HepG2 (cell line): Measurements from ENCODE around the gene NXT1. TPM values are rescaled to one million over a fixed set of nuclear protein-coding genes. Genes with fewer than 3 reads are reported as not detected.

Experiments used
- IRF1 ChIP-seq: sonication (generic); formaldehyde crosslinking; IDR thresholded peaks from 2 replicates; pipeline ENCODE4 v1.4.0; 2020; ENCODE audit warnings: low read depth, mild to moderate bottlenecking, missing genetic modification reagents
- KDM6A ChIP-seq: IDR thresholded peaks from 2 replicates; pipeline ENCODE4 v1.6.1; 2016; ENCODE audit warnings: low read depth
- PAX8 ChIP-seq: sonication (generic); formaldehyde crosslinking; IDR thresholded peaks from 2 replicates; pipeline ENCODE4 v1.8.0; 2022; ENCODE audit warnings: mild to moderate bottlenecking, missing genetic modification reagents, borderline replicate concordance
- PPARG ChIP-seq: conservative IDR thresholded peaks from 2 replicates; pipeline ENCODE4 v1.6.1; 2016; ENCODE audit warnings: missing biosample characterization, missing genetic modification reagents
- RERE ChIP-seq: IDR thresholded peaks from 2 replicates; pipeline ENCODE4 v1.6.1; 2016; ENCODE audit warnings: low read depth, missing genetic modification reagents, missing compliant biosample characterization
- RNF2 ChIP-seq: fragments of 450-650 bp; conservative IDR thresholded peaks from 2 replicates; pipeline ENCODE4 v1.6.1; 2016; ENCODE audit warnings: low read depth
- SAFB2 ChIP-seq: sonication (generic); formaldehyde crosslinking; IDR thresholded peaks from 2 replicates; pipeline ENCODE4 v1.5.1; 2020; ENCODE audit warnings: missing genetic modification reagents, low read depth, mild to moderate bottlenecking, borderline replicate concordance
- TAF1 ChIP-seq: sonication (generic); formaldehyde crosslinking; IDR thresholded peaks from 2 replicates; pipeline ENCODE4 v1.4.0; 2020; ENCODE audit warnings: missing genetic modification reagents
- YEATS4 ChIP-seq: sonication (generic); formaldehyde crosslinking; IDR thresholded peaks from 2 replicates; pipeline ENCODE4 v1.4.0; 2020; ENCODE audit warnings: missing genetic modification reagents, borderline replicate concordance
- ZNF232 ChIP-seq: sonication (generic); formaldehyde crosslinking; IDR thresholded peaks from 2 replicates; pipeline ENCODE4 v1.4.0; 2020; ENCODE audit warnings: missing genetic modification reagents, borderline replicate concordance
- ZNF251 ChIP-seq: sonication (generic); formaldehyde crosslinking; IDR thresholded peaks from 2 replicates; pipeline ENCODE4 v1.9.0; 2021; ENCODE audit warnings: mild to moderate bottlenecking, missing genetic modification reagents
- ZNF550 ChIP-seq: sonication (generic); formaldehyde crosslinking; IDR thresholded peaks from 2 replicates; pipeline ENCODE4 v1.4.0; 2020; ENCODE audit warnings: mild to moderate bottlenecking, missing genetic modification reagents, borderline replicate concordance
- polyA plus RNA-seq, 8 experiments: library from polyadenylated mRNA; depleted of rRNA in 3 of 8; stranded (reverse) in 7 of 8; unstranded in 1 of 8; fragments of >200 nt; fragmentation: Illumina TruSeq in 4 of 8; extraction: Trizol in 4 of 8; gene quantifications; 2 replicates each; pipeline versions ENCODE4 v1.2.1 to v1.2.3, GENCODE V29; 2011 to 2016; ENCODE audit warnings: low read depth in 4 of 8, missing spikeins in 1 of 8, mixed read lengths in 1 of 8; ENCODE audit not compliant: insufficient read depth in 1 of 8
- total RNA-seq, 5 experiments: library from RNA; depleted of rRNA; stranded (reverse); fragments of >200 nt; fragmentation: Illumina TruSeq; extraction: Trizol; gene quantifications; 2 replicates each; pipeline ENCODE4 v1.2.3, GENCODE V29; 2016; ENCODE audit warnings: low read depth in 1 of 5
- TF ChIP-seq, protein P1 (sequence below): sonication (generic); formaldehyde crosslinking; IDR thresholded peaks from 2 replicates; pipeline ENCODE4 v1.5.1; 2020; ENCODE audit warnings: mild to moderate bottlenecking, missing genetic modification reagents, borderline replicate concordance
- TF ChIP-seq, protein P2 (sequence below): sonication (generic); formaldehyde crosslinking; conservative IDR thresholded peaks from 2 replicates; pipeline ENCODE4 v1.8.0; 2022; ENCODE audit warnings: missing genetic modification reagents

The NXT1 gene
- total and polyA plus RNA-seq, 2 of the 13 experiments (the other 11 are each of a cell fraction or from before 2014, with no cell fraction given), result 35.6 to 65.9 TPM

DNA sequence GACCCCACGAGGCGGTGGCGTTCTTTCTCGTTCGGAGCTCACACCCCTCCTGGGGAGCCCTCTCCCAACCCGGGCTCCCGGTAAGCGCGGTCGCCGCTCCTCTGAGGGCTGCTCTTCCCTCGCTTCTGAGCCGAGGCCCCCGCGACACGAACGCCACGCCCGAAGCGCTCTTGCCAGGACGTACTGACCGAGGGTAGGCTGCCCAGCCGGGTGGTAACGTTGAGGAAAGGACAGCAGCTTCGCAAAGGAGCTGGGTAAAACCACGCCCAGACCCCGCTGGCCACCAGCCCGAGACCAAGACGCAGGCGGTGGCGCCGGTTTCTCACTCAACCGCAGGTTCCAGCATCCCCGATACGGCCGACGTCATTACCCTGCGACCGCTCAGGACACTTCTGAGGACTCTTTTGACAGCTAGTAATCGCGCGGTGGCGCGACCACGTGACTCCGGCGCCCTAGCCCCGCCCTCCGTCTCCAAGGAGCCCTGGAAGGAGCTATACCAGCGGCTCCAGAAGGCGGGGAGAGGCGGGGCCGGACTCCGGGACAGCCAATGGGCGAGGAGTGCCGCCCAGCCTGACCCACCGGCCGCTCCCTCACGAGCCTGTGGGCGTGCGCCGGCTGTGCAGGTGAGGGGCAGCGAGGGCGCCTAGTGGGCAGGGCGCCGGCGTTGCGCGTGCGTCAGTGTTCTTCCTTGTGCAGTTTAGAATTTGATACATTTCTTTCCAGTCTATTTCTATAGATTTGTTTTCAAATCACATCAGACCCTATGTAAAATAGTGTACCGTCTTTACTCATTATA lies 7.4 kb downstream of the NXT1 start (continued):
- TF ChIP-seq IRF1 (no peak), RNF2 (peak; percentile 87; the same call in 1 of the 2 replicates), PPARG (CRISPR knock-in tag) (peak; percentile 42; the same call in 1 of the 2 replicates), TAF1 (CRISPR knock-in tag) (peak; percentile 87), ZNF232 (CRISPR knock-in tag) (peak; percentile 79; the same call in 1 of the 2 replicates), SAFB2 (CRISPR knock-in tag) (no peak), ZNF550 (CRISPR knock-in tag) (no peak), YEATS4 (CRISPR knock-in tag) (peak; percentile 91; the same call in 1 of the 2 replicates), PAX8 (CRISPR knock-in tag) (peak; percentile 37; the same call in 1 of the 2 replicates), RERE (0 out of 2 replicates have a peak, but pooled peaks have one; percentile 19), KDM6A (CRISPR knock-in tag) (no peak), ZNF251 (CRISPR knock-in tag) (peak; percentile 75; the same call in 1 of the 2 replicates)
- TF ChIP-seq, protein P1, sequence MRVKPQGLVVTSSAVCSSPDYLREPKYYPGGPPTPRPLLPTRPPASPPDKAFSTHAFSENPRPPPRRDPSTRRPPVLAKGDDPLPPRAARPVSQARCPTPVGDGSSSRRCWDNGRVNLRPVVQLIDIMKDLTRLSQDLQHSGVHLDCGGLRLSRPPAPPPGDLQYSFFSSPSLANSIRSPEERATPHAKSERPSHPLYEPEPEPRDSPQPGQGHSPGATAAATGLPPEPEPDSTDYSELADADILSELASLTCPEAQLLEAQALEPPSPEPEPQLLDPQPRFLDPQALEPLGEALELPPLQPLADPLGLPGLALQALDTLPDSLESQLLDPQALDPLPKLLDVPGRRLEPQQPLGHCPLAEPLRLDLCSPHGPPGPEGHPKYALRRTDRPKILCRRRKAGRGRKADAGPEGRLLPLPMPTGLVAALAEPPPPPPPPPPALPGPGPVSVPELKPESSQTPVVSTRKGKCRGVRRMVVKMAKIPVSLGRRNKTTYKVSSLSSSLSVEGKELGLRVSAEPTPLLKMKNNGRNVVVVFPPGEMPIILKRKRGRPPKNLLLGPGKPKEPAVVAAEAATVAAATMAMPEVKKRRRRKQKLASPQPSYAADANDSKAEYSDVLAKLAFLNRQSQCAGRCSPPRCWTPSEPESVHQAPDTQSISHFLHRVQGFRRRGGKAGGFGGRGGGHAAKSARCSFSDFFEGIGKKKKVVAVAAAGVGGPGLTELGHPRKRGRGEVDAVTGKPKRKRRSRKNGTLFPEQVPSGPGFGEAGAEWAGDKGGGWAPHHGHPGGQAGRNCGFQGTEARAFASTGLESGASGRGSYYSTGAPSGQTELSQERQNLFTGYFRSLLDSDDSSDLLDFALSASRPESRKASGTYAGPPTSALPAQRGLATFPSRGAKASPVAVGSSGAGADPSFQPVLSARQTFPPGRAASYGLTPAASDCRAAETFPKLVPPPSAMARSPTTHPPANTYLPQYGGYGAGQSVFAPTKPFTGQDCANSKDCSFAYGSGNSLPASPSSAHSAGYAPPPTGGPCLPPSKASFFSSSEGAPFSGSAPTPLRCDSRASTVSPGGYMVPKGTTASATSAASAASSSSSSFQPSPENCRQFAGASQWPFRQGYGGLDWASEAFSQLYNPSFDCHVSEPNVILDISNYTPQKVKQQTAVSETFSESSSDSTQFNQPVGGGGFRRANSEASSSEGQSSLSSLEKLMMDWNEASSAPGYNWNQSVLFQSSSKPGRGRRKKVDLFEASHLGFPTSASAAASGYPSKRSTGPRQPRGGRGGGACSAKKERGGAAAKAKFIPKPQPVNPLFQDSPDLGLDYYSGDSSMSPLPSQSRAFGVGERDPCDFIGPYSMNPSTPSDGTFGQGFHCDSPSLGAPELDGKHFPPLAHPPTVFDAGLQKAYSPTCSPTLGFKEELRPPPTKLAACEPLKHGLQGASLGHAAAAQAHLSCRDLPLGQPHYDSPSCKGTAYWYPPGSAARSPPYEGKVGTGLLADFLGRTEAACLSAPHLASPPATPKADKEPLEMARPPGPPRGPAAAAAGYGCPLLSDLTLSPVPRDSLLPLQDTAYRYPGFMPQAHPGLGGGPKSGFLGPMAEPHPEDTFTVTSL, result no peak; the same call in 1 of the 2 replicates
- TF ChIP-seq, protein P2, sequence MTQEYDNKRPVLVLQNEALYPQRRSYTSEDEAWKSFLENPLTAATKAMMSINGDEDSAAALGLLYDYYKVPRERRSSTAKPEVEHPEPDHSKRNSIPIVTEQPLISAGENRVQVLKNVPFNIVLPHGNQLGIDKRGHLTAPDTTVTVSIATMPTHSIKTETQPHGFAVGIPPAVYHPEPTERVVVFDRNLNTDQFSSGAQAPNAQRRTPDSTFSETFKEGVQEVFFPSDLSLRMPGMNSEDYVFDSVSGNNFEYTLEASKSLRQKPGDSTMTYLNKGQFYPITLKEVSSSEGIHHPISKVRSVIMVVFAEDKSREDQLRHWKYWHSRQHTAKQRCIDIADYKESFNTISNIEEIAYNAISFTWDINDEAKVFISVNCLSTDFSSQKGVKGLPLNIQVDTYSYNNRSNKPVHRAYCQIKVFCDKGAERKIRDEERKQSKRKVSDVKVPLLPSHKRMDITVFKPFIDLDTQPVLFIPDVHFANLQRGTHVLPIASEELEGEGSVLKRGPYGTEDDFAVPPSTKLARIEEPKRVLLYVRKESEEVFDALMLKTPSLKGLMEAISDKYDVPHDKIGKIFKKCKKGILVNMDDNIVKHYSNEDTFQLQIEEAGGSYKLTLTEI (CRISPR knock-in tag), result no peak
